Activated CD8-positive, alpha-beta memory T cell treated with anti-CD3 and anti-CD28 coated beads, Interleukin-2, amount 10 ng/mL, durations not matched to agents 7 days and 5 days (primary cell): ENCODE results near the gene SV2A. TPM values are rescaled to one million over a fixed set of nuclear protein-coding genes. Genes with fewer than 3 reads are reported as not detected.
"Not testable (repeated sequence)": the region's sequence is repeated elsewhere in the genome, so short reads cannot be mapped to it uniquely, and the experiment has no call there.

Experiments used
- ATAC-seq: fragments of 150-1000 bp; cut with Tn5 transposase; one replicate; pipeline ENCODE4 v1.10.0; 2021; ENCODE audit warnings: moderate library complexity
- CTCF ChIA-PET: fragments of 350-600 bp; sonication (Branson Sonifier 250); formaldehyde crosslinking; loops from one replicate; lab custom pipeline; 2021; ENCODE audit warnings: antibody characterized with exemption; lab: Charles Lee
- DNase-seq: peaks from one replicate; pipeline ENCODE4 v3.0.0-alpha.2; 2020
- H3K27ac Mint-ChIP-seq: one replicate; pipeline ENCODE4 v1.8.0; 2021; ENCODE audit warnings: mild to moderate bottlenecking, mixed read lengths
- H3K27me3 Mint-ChIP-seq: one replicate; pipeline ENCODE4 v1.8.0; 2021; ENCODE audit warnings: mixed read lengths
- H3K36me3 Mint-ChIP-seq: one replicate; pipeline ENCODE4 v1.8.0; 2021; ENCODE audit warnings: mild to moderate bottlenecking, mixed read lengths
- H3K4me1 Mint-ChIP-seq: one replicate; pipeline ENCODE4 v1.8.0; 2021; ENCODE audit warnings: mixed read lengths
- H3K4me3 Mint-ChIP-seq: one replicate; pipeline ENCODE4 v1.8.0; 2021; ENCODE audit warnings: mild to moderate bottlenecking, moderate library complexity, mixed read lengths
- H3K9me3 Mint-ChIP-seq: one replicate; pipeline ENCODE4 v1.8.0; 2022; ENCODE audit warnings: low read depth, mixed read lengths
- total RNA-seq, 2 experiments: library from RNA; stranded (reverse); gene quantifications; one replicate each; pipeline ENCODE4 v1.2.3, GENCODE V29; 2021

Gene SV2A
- total RNA-seq, 2 experiments from 2014 or later: 15.8 to 17.1 TPM

- CTCF ChIA-PET: no interaction called here
- peaks cover 36% of the 10 kb centered on the region for H3K4me1 Mint-ChIP-seq
- H3K27ac Mint-ChIP-seq: no peak overlapping the region
- H3K9me3 Mint-ChIP-seq: no peaks in the 10 kb centered on the region
- no peak for DNase-seq
- no peak overlapping the region for H3K4me3 Mint-ChIP-seq
- H3K36me3 Mint-ChIP-seq: peaks cover 7% of the 10 kb centered on the region
- ATAC-seq: no peak
- H3K27me3 Mint-ChIP-seq: no peaks in the 10 kb centered on the region
Observed at GRCh38 chr1:149940427-149940826, 22.8 kb upstream of the SV2A start.

- H3K9me3 Mint-ChIP-seq, ATAC-seq, H3K4me3 Mint-ChIP-seq, DNase-seq, H3K36me3 Mint-ChIP-seq, H3K27me3 Mint-ChIP-seq: not testable (repeated sequence)
- peaks cover 35% of the 10 kb centered on the region for H3K4me1 Mint-ChIP-seq
- CTCF ChIA-PET: interaction anchor here (0.6 to 1.3 kb wide), 2 partner anchors 17 to 24 kb away, joined by 3 to 4 read pairs; no protein-coding TSS in a partner anchor
- H3K27ac Mint-ChIP-seq: peak overlapping the region; percentile 73
Observed at GRCh38 chr1:149938668-149939003, 21.0 kb upstream of the SV2A start.

GRCh38 chr1:149937759-149938158 lies 20.1 kb upstream of the SV2A start:
- H3K4me3 Mint-ChIP-seq: peak overlapping the region; percentile 19
- no peak for DNase-seq

GRCh38 chr1:149936992-149937705 lies 19.5 kb upstream of the SV2A start:
- CTCF ChIA-PET: interaction anchor here (0.8 kb wide), 1 partner anchor 25 kb away, joined by 3 read pairs; no protein-coding TSS in a partner anchor

More at GRCh38 chr1:149937759-149938158, 20.1 kb upstream of the SV2A start:
- Mint-ChIP-seq H3K36me3 (no peaks in the 10 kb centered on the region), H3K4me1 (peaks cover 27% of the 10 kb centered on the region), H3K27ac (peak overlapping the region; percentile 77), H3K9me3 (no peaks in the 10 kb centered on the region), H3K27me3 (no peaks in the 10 kb centered on the region)
- ATAC-seq: peak; percentile 48
- CTCF ChIA-PET: interaction anchor here (0.8 kb wide), 1 partner anchor 24 kb away, joined by 3 read pairs; no protein-coding TSS in a partner anchor

GRCh38 chr1:149936170-149936991 lies 18.7 kb upstream of the SV2A start, which contains the start of gene MTMR11:
Gene MTMR11 (minus strand): TSS chr1:149936879. CDS start chr1:149936647, 232 bp downstream.
- Mint-ChIP-seq H3K27ac (peak within 1 kb of the TSS; percentile 77), H3K27me3 (no peaks in the 10 kb centered on the region), H3K4me3 (peak within 1 kb of the TSS; percentile 19), H3K4me1 (peaks cover 32% of the 10 kb centered on the region), H3K36me3 (no peaks in the 10 kb centered on the region), H3K9me3 (no peaks in the 10 kb centered on the region)
- ATAC-seq: no peak
- DNase-seq: no peak
- CTCF ChIA-PET: no interaction called here

More at GRCh38 chr1:149936992-149937705, 19.5 kb upstream of the SV2A start:
- Mint-ChIP-seq H3K36me3 (no peaks in the 10 kb centered on the region), H3K27ac (peak overlapping the region; percentile 77), H3K4me1 (peaks cover 26% of the 10 kb centered on the region), H3K27me3 (no peaks in the 10 kb centered on the region), H3K9me3 (no peaks in the 10 kb centered on the region), H3K4me3 (no peak overlapping the region)
- DNase-seq (no peak), ATAC-seq (no peak)

GRCh38 chr1:149934356-149934755 lies 16.7 kb upstream of the SV2A start:
- ATAC-seq: no peak
- Mint-ChIP-seq H3K27ac (no peak overlapping the region), H3K27me3 (no peaks in the 10 kb centered on the region), H3K36me3 (no peaks in the 10 kb centered on the region), H3K4me1 (peaks cover 42% of the 10 kb centered on the region), H3K4me3 (no peak overlapping the region), H3K9me3 (no peaks in the 10 kb centered on the region)
- CTCF ChIA-PET: interaction anchor here (1.2 kb wide), 1 partner anchor 13 kb away, joined by 3 read pairs; no protein-coding TSS in a partner anchor
- DNase-seq: no peak

GRCh38 chr1:149933208-149933607 lies 15.6 kb upstream of the SV2A start:
- no peaks in the 10 kb centered on the region for H3K36me3 Mint-ChIP-seq
- CTCF ChIA-PET: interaction anchor here (1.0 kb wide), 1 partner anchor 107 kb away, joined by 3 read pairs; no protein-coding TSS in a partner anchor
- H3K4me1 Mint-ChIP-seq: peaks cover 43% of the 10 kb centered on the region
- no peaks in the 10 kb centered on the region for H3K9me3 Mint-ChIP-seq
- ATAC-seq (no peak), DNase-seq (no peak)
- no peak overlapping the region for H3K4me3 Mint-ChIP-seq
- no peak overlapping the region for H3K27ac Mint-ChIP-seq
- no peaks in the 10 kb centered on the region for H3K27me3 Mint-ChIP-seq

- DNase-seq (no peak), ATAC-seq (no peak)
- no peak overlapping the region for H3K27ac Mint-ChIP-seq
- no peaks in the 10 kb centered on the region for H3K27me3 Mint-ChIP-seq
- CTCF ChIA-PET: no interaction called here
- H3K4me3 Mint-ChIP-seq: no peak overlapping the region
- H3K36me3 Mint-ChIP-seq: peaks cover 2% of the 10 kb centered on the region
- peaks cover 36% of the 10 kb centered on the region for H3K4me1 Mint-ChIP-seq
- no peaks in the 10 kb centered on the region for H3K9me3 Mint-ChIP-seq
Observed at GRCh38 chr1:149932474-149932873, 14.8 kb upstream of the SV2A start.

- Mint-ChIP-seq H3K4me1 (peaks cover 38% of the 10 kb centered on the region), H3K27ac (peak overlapping the region; percentile 12), H3K9me3 (no peaks in the 10 kb centered on the region), H3K4me3 (no peak overlapping the region), H3K27me3 (no peaks in the 10 kb centered on the region), H3K36me3 (peaks cover 8% of the 10 kb centered on the region)
- DNase-seq: no peak
- no peak for ATAC-seq
- CTCF ChIA-PET: no interaction called here
Observed at GRCh38 chr1:149931212-149931790, 13.7 kb upstream of the SV2A start.

GRCh38 chr1:149929856-149930255 lies 12.2 kb upstream of the SV2A start:
- DNase-seq: no peak
- H3K9me3 Mint-ChIP-seq: no peaks in the 10 kb centered on the region
- H3K27ac Mint-ChIP-seq: no peak overlapping the region
- H3K36me3 Mint-ChIP-seq: peaks cover 22% of the 10 kb centered on the region
- CTCF ChIA-PET: interaction anchor here (1.6 kb wide), 1 partner anchor 32 kb away, joined by 6 read pairs; no protein-coding TSS in a partner anchor
- no peak for ATAC-seq
- no peaks in the 10 kb centered on the region for H3K27me3 Mint-ChIP-seq
- no peak overlapping the region for H3K4me3 Mint-ChIP-seq
- H3K4me1 Mint-ChIP-seq: peaks cover 52% of the 10 kb centered on the region

- no peak for ATAC-seq
- Mint-ChIP-seq H3K4me1 (peaks cover 60% of the 10 kb centered on the region), H3K9me3 (no peaks in the 10 kb centered on the region), H3K4me3 (peak overlapping the region; percentile 100), H3K27ac (peak overlapping the region; percentile 94), H3K27me3 (no peaks in the 10 kb centered on the region), H3K36me3 (peaks cover 35% of the 10 kb centered on the region)
- CTCF ChIA-PET: interaction anchor here (1.0 to 1.9 kb wide), 5 partner anchors 28 to 259 kb away, joined by 4 to 10 read pairs (median 5); a partner anchor contains a TSS
- no peak for DNase-seq
Observed at GRCh38 chr1:149928401-149928724, 10.7 kb upstream of the SV2A start.

GRCh38 chr1:149927563-149928400 lies 10.1 kb upstream of the SV2A start, which contains the start of gene SF3B4:
Gene SF3B4 (minus strand): TSS chr1:149927803. CDS start chr1:149927759, 44 bp downstream.
- Mint-ChIP-seq H3K36me3 (peaks cover 40% of the 10 kb centered on the region), H3K27me3 (no peaks in the 10 kb centered on the region), H3K9me3 (no peaks in the 10 kb centered on the region), H3K4me3 (peak within 1 kb of the TSS; percentile 100), H3K27ac (peak within 1 kb of the TSS; percentile 94), H3K4me1 (peaks cover 61% of the 10 kb centered on the region)
- peak; percentile 98 for ATAC-seq
- DNase-seq: peak; percentile 98
- CTCF ChIA-PET: interaction anchor here (1.0 to 1.9 kb wide), 5 partner anchors 28 to 259 kb away, joined by 4 to 10 read pairs (median 5); a partner anchor contains a TSS
